Calu3 (cell line): ENCODE data around the gene RAPGEF1. TPM values are rescaled to one million over a fixed set of nuclear protein-coding genes. Genes with fewer than 3 reads are reported as not detected.

ENCODE experiments used
- BruUV-seq: library from RNA; stranded (reverse); fragments of 400-500 nt; replicated peaks from 2 replicates; lab custom pipeline; 2021; lab: Mats Ljungman, UMichigan
- CTCF ChIA-PET: fragments of 300-600 bp; sonication (Branson Sonifier 250); formaldehyde crosslinking; loops from one replicate; lab custom pipeline; 2022; ENCODE audit warnings: antibody characterized with exemption; lab: Charles Lee
- DNase-seq: peaks from one replicate; pipeline ENCODE4 v3.0.0; 2022
- H3K27ac Mint-ChIP-seq: one replicate; pipeline ENCODE4 v1.8.0; 2022; ENCODE audit warnings: mixed read lengths; ENCODE audit not compliant: unreplicated experiment
- H3K27me3 Mint-ChIP-seq: one replicate; pipeline ENCODE4 v1.8.0; 2022; ENCODE audit warnings: mixed read lengths; ENCODE audit not compliant: unreplicated experiment
- H3K36me3 Mint-ChIP-seq: one replicate; pipeline ENCODE4 v1.8.0; 2022; ENCODE audit warnings: mild to moderate bottlenecking, moderate library complexity, mixed read lengths; ENCODE audit not compliant: insufficient read depth, unreplicated experiment
- H3K4me1 Mint-ChIP-seq: one replicate; pipeline ENCODE4 v1.8.0; 2022; ENCODE audit warnings: mild to moderate bottlenecking, low read depth, mixed read lengths; ENCODE audit not compliant: unreplicated experiment
- H3K4me3 Mint-ChIP-seq: one replicate; pipeline ENCODE4 v1.8.0; 2022; ENCODE audit warnings: mild to moderate bottlenecking, low read depth, moderate library complexity, mixed read lengths; ENCODE audit not compliant: unreplicated experiment
- H3K9me3 Mint-ChIP-seq: one replicate; pipeline ENCODE4 v1.8.0; 2022; ENCODE audit warnings: low read depth, mixed read lengths; ENCODE audit not compliant: unreplicated experiment
- intact Hi-C: fragments of 100-400 bp; cut with micrococcal nuclease; formaldehyde crosslinking; loops from one replicate; pipeline ENCODE4 v1.10.0; 2022; ENCODE audit not compliant: unreplicated experiment
- total RNA-seq: library from RNA; stranded (reverse); gene quantifications from 2 replicates; pipeline ENCODE4 v1.2.3, GENCODE V29; 2022
- TF ChIP-seq, protein P1 (sequence below): fragments of 200-600 bp; IDR thresholded peaks from one replicate; pipeline ENCODE4 v1.8.0; 2022; ENCODE audit warnings: antibody characterized with exemption; ENCODE audit not compliant: unreplicated experiment

The RAPGEF1 gene
- total RNA-seq, 1 experiment from 2014 or later: 32.5 TPM

GRCh38 chr9:131598121-131598520 lies 141.8 kb downstream of the RAPGEF1 start:
- DNase-seq: no peak
- no TSS peak for BruUV-seq
- no peak overlapping the region for H3K27ac Mint-ChIP-seq
- TF ChIP-seq, protein P1, sequence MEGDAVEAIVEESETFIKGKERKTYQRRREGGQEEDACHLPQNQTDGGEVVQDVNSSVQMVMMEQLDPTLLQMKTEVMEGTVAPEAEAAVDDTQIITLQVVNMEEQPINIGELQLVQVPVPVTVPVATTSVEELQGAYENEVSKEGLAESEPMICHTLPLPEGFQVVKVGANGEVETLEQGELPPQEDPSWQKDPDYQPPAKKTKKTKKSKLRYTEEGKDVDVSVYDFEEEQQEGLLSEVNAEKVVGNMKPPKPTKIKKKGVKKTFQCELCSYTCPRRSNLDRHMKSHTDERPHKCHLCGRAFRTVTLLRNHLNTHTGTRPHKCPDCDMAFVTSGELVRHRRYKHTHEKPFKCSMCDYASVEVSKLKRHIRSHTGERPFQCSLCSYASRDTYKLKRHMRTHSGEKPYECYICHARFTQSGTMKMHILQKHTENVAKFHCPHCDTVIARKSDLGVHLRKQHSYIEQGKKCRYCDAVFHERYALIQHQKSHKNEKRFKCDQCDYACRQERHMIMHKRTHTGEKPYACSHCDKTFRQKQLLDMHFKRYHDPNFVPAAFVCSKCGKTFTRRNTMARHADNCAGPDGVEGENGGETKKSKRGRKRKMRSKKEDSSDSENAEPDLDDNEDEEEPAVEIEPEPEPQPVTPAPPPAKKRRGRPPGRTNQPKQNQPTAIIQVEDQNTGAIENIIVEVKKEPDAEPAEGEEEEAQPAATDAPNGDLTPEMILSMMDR: no peak
- H3K9me3 Mint-ChIP-seq: no peaks in the 10 kb centered on the region
- peaks cover 6% of the 10 kb centered on the region for H3K36me3 Mint-ChIP-seq
- no peaks in the 10 kb centered on the region for H3K4me1 Mint-ChIP-seq
- intact Hi-C loops: no loop called here
- no peak overlapping the region for H3K4me3 Mint-ChIP-seq
- no peaks in the 10 kb centered on the region for H3K27me3 Mint-ChIP-seq
- CTCF ChIA-PET: no interaction called here

DNA sequence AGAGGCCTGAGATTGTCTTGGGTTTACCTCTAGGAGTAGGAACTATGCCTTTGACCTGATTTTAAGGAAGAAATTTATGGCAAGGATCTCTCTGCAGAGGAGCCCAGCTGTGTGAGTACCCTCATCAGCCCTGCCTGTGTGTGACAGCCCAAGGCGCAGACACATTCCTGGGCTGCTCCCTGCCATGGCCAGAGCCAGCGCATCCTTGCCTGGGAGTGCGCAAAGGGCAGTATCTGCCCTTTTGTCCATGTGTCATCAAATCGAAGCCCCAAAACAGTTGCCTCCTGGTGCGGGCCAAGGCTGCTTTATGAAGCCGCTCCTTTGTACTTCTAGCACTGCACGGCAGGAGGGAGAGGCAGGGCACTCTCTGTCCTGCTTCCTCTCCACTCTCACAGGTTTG lies 142.6 kb downstream of the RAPGEF1 start:
- no peak overlapping the region for H3K4me3 Mint-ChIP-seq
- H3K9me3 Mint-ChIP-seq: no peaks in the 10 kb centered on the region
- CTCF ChIA-PET: no interaction called here
- DNase-seq: no peak
- H3K36me3 Mint-ChIP-seq: no peaks in the 10 kb centered on the region
- no TSS peak for BruUV-seq
- H3K27ac Mint-ChIP-seq: no peak overlapping the region
- no peaks in the 10 kb centered on the region for H3K27me3 Mint-ChIP-seq
- intact Hi-C loops: no loop called here
- TF ChIP-seq, protein P1: no peak
- no peaks in the 10 kb centered on the region for H3K4me1 Mint-ChIP-seq

- TF ChIP-seq, protein P1: no peak
- intact Hi-C loops: no loop called here
- Mint-ChIP-seq H3K27ac (no peak overlapping the region), H3K4me3 (no peak overlapping the region), H3K27me3 (no peaks in the 10 kb centered on the region), H3K4me1 (no peaks in the 10 kb centered on the region), H3K36me3 (no peaks in the 10 kb centered on the region), H3K9me3 (no peaks in the 10 kb centered on the region)
- CTCF ChIA-PET: no interaction called here
- no peak for DNase-seq
- no TSS peak for BruUV-seq
Measured at GRCh38 chr9:131596430-131596743, 143.5 kb downstream of the RAPGEF1 start.

DNA sequence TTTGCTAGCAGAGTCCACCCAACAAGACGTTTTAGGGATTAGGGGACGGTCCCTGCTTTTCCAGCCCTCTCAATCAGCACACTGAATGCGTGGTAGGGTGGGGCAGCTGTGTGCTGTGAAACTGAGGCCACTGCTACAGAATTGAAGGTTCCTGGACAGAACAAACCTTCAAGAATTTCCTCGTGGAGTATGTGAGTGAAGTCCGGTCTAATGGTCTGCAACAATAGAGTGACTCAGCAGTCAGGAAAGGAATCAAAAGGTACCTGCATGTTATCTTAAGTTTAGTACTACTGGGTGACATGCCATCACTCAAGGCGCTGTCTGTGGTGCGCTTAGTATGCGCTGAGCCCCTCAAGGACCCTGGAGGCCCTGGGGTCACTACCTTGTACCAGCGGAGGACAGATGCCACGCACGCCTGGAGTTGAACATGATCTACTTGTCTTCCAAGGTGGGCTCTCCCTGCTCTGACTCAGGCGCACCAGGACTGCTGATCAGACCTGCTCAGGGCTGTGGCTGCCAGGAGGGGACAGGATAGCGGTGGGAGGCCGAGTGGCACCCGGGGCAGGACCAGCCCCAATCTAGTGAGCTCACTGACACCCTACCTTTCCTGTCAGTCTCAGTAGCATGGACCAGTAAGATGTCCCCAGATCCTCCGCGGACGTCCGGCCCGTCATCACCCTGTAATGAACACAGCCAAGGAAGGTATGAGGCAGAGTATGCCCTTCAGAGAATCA lies 144.0 kb downstream of the RAPGEF1 start:
- no peak for DNase-seq
- no peaks in the 10 kb centered on the region for H3K4me1 Mint-ChIP-seq
- H3K36me3 Mint-ChIP-seq: peaks cover 4% of the 10 kb centered on the region
- no peak overlapping the region for H3K4me3 Mint-ChIP-seq
- no peaks in the 10 kb centered on the region for H3K27me3 Mint-ChIP-seq
- no peaks in the 10 kb centered on the region for H3K9me3 Mint-ChIP-seq
- TF ChIP-seq, protein P1: no peak
- intact Hi-C loops: no loop called here
- BruUV-seq: no TSS peak
- H3K27ac Mint-ChIP-seq: no peak overlapping the region
- CTCF ChIA-PET: no interaction called here
